ENCODE data around the gene SLK.

Gene SLK

DNA sequence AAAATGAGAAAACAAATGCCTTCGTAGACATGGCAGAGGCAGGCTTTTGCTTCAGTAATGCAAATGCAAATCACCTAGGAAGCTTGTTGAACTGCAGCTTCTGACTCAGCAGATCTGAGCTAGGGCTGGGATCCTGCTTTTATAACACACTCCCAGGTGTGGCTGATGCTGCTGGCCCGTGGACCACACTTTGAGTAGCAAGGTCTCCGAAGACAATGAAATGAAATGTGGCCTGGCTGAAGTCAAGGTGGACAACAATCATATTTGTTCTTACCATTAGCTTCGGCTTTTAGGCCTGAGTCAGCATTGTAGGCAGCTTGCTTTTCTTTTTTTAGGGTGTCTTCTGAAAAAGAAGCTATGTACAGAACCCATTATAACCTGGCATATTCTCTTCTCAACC lies 92.4 kb downstream of the SLK start:
- DNase-seq = no peak

DNA sequence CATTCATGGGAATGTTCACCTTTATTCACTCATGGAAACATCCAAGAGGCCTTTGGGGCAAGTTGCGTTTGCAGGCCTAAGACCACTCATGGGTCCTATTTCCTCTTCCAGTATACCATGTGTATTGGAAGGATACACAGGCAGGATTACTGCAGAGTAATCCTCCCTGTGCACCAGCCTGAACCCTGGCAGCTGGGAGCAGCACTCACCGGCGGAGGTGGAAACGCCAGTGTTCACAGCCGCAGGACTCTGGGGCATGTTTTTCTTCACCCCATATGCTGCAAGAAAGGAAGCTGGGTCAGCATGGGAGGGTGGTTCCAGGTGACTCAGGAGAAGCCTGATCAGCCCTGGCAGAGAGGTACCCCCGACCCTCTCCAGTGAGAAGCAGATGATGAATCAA lies 94.3 kb downstream of the SLK start:
- no peak for DNase-seq

DNA sequence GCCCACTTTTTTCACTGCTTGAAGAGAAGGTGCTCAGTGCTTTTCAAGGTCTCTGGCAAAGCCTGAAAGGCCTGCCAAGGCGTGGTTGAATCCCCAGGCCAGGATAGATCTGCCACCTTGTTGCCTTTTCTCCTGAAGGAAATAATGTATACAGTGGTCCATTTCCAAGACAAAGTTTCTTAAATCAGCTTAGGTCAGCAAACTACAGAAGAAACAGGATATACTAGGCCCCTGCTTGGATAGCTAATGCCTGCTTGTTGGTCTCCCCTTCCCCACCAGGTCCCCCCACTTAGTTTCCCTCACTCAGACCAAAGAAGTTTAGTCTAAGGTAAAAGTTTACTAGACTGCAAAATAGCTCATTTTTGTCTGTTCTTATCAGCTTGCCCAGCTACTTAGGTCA lies 98.8 kb downstream of the SLK start:
- no peak for DNase-seq

DNA sequence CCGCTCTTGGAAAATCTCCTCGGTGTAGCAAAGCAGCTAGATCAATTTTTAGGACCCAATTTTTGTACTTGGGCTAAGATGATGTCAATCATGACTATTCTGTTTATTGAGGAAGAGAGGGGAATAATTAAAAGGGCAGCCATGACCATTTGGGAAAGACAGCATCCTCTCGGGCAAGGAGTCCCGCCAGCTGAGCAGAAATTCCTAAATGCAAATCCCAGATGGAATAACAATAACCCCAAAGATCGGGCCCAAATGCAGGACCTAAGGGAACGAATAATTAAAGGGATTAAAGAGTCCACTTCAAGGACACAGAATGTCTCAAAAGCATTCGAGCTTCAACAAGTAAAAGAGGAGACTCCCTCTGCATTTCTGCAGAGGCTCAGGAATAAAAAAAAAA lies 100.0 kb downstream of the SLK start:
- no peak for DNase-seq

DNA sequence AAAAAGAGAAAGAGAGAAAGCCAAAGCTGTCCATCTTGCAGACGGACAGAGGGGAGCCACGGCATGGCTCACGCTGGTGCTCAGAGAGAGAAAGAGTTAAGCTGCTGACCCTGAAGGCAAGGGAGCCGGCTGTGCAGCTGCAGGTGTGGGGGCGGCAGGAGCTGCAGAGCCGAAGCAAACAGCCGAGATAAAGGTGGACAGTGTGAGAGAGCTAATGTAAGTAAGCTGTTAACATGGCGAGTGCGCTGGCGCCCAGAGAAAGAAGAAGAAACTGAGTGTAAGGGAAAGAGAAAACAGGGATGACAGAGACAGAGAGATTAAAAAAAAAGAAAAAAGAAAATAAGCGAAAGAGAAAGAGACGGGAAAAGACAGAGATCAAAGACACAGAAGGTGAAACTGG lies 100.6 kb downstream of the SLK start:
- DNase-seq = no peak

DNA sequence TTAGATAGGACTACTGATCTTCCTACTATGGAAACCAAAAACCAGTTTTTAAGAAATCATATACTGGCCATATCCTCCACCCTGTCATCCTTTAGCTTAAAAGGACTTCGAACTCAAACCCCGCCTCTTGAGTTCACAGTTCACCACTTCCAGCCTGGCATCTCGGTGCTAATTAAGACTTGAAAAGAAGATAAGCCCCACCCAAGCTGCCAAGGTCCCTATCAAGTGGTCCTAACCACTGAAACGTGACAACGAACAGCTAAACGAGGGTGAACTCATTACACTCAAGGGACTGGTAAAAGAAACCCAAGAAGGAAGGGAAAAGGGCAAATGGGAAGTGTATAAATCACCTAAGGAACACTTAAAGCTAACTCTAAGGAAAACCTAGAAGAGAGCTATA lies 102.7 kb downstream of the SLK start:
- DNase-seq = no peak

DNA sequence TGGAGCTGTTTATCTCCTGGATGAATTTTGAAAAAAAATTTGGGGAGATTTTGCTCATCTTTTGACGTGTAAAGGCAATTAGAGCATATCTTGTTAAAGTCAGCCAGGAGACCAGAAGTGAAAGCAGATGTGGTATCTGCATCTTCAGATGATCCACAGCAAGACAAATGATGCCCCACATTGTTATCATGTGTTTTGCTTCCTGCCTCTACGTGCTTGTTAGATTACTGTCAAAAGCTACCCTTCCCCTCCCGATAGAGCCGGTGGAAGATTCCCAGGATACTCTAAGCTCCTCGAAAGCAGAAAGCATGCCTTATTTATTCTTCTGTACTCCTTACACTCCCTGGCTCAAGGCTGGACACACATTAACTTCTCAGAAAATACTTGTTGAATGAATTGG lies 105.8 kb downstream of the SLK start:
- DNase-seq = no peak

DNA sequence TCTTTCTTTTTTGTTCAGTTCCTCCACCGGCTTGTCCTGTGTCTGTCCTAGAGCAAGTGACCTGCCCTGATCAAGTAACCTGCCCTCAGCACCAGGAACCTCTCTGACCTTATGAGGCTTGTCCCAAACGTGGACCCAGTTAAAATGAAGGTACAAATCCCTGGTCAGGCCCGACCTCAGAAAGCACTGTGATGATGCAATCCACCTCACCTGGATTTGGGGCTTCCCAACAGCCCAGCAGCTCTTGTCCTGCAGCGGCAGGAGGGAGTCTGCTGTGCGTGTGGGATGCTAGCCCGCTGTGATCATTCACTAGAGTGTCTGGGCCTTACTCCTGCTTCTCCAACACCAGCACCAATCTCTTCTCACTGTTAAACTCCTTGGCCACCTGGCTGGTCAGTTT lies 107.6 kb downstream of the SLK start:
- no peak for DNase-seq

DNA sequence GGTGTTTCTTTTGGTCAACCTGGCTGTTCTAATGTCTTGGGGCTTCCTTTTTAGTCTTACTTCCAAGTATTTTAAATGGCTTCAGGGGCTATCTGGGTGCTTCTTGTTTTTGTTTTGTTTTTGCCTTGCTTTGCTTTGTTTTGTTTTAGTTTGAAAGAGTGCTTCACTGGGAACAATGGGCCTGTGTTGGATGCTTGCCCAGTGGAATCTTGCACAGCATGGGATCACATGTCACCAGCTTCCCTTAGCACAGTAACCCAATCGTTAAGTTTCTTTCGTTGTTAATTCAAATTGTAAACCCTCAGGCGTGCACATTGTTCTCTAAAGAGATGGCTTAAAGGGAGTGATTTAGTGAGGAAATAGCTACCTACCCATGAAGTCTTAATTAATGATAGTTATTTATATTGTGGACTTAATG lies 109.8 kb downstream of the SLK start:
- DNase-seq = no peak

DNA sequence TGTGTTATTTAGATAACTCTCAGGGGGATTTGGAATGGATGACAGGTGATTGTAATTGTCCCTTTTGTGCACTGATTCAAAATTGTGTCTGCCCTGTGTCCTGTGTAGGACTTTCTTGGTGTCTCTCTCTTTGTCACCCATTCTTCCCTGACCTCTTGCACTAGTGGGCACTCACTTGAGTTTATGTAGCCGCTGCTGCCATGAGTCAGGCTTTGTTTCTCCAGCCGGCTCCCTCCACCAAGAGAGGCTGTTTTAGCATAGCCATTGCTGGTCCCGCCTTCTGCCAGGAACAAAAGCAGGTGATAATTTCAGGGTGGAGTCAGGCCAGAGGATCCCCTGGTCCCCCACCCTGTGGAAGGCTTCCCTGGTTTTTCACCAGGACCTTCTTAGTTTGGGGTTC lies 110.3 kb downstream of the SLK start:
- DNase-seq = no peak

DNA sequence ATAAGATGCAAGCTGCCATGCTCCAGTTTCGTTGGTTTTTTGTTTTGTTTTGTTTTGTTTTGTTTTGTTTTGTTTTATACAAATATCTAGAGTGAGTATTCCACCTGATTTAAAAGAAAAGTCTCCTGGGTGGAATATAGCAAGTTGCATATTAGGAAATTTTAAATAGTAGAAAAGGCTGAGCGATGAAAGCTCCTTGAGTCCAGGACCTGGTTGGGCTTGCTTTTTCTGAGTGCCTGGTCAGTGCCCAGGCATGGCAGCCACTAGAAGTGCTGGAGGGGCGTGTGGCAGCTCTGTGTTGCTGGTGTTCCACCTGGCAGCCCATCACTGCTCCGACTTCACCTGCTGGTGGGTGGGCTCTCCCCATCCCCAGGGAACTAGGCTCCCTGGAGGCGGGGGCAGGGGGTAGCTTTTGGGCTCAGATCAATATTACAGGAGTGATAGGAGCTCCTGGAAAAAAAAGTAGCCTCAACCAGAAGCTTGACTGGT lies 110.8 kb downstream of the SLK start:
- DNase-seq = no peak
